ENCODE data around the gene EDEM1.
"Not testable (repeated sequence)": the region's sequence is repeated elsewhere in the genome, so short reads cannot be mapped to it uniquely, and the experiment has no call there.

Gene EDEM1

DNA sequence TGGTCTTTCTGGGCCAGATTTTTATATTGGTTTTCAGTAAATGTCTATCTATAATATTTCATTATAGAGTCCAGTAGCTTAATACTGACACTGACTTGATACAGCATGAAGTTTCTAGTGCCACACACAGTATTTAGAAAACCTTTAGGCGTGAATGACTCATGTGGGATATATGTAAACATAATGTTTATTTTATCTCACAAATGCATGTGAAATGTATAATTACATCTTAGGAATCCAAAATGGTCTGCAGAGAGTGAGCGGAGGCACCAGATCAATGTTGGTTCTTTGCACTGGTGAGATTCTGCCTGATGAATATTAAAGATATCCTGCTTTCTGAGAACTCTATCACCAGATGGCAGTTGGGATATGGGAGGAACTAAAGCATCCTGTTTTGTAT is 8.5 kb upstream of the EDEM1 start:
- DNase-seq = not testable (repeated sequence)

DNA sequence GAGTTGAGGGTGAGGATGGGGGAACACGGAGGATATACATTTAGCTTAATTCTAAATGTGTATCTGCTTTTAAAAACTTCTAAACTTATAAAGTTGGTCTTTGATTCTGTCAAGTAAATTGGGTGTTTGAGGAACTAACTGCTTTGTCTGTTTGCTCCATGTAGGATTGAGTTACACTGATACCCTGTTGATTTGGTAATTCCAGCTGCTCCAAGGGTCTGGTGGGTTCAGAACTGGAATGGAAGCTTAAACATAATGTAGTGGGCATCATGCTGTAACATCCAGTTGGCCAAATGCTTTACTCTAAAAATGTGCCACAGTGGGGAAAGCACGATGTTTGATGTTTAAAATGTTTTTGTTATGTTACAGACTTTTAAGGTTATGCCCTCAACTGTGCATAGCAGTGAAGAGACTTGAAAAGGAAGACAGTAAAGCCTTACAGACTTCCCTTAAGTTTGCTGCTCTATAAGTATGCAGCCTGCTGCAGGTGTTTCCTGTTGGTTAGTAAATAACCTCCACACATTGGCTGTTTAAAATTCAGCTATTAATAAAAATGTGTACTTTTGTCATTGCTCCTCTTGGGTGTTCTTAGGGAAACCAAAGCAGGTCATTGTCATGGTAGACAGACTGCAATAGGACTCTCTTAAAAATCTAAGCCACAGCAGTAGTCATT is 5.9 kb upstream of the EDEM1 start:
- DNase-seq = no peak

DNA sequence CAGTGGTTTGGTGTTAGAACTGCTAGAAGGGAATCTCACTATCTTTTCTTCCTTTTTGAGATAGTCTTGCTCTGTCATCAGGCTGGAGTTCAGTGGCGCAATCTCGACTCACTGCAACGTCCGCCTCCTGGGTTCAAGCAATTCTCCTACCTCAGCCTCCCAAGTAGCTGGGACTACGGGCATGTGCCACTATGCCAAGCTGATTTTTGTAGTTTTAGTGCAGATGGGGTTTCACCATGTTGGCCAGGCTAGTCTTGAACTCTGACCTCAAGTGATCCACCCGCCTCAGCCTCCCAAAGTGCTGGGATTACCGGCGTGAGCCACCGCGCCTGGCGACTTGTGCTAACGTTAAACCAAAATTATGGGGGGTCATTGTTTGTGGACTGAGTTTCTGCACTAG is 3.8 kb upstream of the EDEM1 start:
- DNase-seq = not testable (repeated sequence)

DNA sequence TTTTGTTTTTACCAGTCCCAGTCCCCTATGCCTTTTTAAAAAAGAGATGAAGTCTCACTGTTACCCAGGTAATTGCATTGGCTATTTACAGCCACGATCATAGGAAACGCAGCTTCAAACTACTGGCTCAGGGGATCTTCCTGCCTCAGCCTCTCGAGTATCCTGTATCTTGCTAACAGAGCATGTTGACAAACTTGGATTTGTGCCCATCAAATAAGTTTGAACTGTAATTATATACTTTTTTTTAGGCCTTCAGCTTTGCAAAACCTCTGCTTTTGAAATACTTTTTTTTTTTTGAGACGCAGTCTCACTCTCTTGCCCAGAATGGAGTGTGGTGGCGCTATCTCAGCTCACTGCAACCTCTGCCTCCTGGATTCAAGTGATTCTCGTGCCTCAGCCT is 3.0 kb upstream of the EDEM1 start:
- DNase-seq = no peak

DNA sequence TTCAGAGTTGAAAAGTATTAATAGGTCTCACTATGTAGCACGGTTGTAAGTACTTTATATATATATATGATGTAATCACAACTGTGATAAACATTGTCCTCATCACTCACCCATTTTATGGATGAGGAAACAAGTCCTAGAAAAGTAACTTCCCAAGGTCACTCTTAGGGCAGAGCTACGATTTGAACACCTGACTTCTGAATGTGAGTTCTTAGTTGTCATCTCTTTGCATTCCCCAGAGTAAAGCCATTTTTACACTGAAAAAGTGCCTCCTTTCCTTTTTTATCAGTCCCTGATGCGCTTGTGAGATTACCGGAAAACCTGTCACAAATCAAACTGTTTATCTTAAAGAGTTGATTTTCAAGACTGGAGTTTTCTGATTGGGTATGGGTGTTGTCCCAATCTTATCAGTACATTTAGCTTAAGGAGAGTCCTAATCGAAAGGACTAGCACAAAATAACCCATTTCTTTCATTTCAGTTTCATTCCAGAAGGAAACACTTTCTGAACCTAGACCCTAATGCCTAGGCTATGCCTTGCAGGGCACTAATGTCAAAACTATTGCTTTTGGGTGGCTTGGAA is 2.3 kb upstream of the EDEM1 start:
- no peak for DNase-seq

DNA sequence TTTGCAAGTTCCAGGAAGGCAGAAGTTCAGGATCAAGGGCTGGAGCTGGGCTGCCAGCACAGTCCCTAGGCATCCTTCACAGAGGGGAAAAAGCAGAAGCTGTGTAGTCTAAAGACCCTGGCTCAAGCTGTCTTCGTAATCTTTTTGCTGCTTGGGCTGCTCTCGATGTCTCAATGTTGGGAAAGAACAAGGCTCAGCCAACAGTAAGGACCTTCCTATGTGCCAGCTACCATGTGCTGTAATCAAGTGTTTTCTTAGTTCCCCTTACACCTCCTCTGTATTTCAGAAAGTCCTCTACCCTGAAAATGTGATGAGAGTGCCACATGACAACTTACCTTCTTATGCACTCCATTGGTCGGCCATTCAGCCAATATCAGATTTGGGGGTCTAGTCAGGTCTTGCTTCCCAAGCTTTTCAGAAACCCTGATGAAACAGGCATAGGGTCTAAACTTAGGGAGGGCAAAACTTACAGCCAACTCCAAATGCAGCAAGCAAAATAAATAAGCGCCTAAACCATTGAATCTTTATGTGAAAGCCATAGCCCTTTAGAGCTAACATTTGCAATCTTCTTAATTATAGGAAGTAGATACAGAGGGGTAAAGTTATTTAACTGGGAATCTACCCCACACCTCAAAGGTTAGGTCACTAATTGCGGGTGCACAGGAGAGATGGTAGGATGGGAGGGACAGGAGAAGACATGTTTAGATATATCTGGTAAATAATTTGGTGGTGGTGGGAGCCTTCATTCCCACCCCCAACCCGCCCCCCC is 1.2 kb upstream of the EDEM1 start:
- DNase-seq = no peak

DNA sequence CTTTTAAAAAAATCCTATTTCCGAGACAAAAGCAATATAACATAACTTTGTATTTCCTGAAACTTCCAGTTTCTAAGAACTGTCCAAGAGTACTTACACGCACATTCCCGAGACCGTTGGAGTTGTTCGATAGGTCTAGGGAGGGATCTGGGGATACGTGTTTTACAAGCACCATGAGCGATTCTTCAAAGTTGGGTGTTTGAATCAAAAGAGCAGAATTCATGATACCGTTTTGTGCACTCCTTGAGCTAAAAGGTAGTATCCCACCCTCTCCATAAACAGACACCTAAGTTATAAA is 700 bp upstream of the EDEM1 start:
- DNase-seq = no peak

DNA sequence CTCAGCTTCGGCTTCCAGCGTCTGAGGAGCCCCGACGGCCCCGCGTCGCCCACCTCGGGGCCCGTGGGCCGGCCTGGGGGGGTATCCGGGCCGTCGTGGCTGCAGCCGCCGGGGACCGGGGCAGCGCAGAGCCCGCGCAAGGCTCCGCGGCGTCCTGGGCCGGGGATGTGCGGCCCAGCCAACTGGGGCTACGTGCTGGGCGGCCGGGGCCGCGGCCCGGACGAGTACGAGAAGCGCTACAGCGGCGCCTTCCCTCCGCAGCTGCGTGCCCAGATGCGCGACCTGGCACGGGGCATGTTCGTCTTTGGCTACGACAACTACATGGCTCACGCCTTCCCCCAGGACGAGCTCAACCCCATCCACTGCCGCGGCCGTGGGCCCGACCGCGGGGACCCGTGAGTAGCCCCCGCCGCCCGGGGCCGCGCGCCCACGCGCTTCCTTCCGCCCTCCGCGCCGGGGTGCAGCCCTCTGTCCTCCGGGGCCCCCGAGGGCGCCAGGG is 462 bp downstream of the EDEM1 start:
- no peak for DNase-seq

DNA sequence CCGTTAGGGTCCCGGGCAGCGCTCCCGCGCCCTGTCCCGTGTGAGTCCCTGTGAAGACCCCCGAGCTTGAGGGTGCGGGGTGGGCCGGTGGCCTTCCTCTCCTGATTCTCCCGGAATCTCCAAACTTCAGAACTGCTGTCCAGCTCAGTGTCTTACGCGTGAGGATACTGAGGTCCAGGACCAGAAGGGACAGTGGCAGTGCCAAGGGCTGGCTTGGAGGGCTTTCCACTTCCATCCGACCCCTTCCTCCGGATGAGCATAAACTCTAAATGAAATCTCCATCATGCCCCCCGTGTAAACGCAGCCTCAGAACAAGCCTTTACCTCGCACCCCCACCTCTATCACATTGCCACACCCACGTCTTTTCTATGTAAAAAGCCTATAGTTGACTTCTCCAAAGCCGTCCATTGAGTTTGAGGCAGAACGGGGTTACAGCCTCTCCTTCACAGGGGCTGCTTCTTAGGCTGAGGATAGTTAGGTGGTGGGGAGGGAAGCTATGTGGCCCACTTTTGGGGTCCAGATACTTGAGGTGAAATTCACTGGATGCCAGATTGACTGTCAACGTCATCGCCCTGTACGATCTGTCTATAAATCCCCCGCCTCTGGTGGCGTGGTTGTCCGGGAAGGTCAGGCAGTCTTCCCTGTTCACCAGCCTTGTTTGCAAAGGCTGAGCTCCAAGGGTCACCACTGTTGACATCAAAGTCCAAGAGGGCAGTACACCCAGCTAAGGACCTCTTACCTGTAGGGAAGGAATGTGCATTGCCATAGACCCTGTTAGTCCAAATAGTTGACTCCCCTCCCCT is 1.1 kb downstream of the EDEM1 start:
- no peak for DNase-seq

DNA sequence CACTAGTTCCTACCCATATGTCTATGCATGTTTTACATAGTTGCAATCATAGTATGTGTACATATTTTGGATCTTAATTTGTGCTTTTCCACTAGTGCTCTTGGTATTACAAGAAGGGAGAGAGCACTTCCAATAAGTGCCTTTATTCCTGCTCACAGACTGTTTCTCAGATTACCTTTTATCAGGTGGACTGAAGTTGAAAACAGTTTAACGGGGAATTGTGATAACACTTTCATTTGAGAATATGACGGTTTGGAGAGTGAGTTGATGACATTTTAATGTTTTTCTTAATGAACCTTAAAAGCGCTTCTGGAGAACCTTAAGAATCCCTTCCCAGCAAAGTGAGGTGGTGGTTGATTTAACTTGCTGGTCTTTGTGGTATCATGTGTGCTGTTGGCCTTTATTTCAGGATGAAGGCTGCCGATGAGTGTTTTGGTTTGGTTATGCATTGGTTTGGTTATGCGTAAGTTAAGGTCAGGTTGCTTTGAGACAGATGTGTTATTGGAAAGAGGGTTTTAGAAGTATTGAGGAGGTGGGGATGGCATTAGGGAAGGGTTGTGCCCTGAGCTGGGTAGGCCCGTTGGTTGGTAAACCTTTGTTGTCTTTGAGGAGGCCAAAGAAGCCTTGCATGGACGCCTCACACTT is 2.8 kb downstream of the EDEM1 start:
- DNase-seq = no peak

DNA sequence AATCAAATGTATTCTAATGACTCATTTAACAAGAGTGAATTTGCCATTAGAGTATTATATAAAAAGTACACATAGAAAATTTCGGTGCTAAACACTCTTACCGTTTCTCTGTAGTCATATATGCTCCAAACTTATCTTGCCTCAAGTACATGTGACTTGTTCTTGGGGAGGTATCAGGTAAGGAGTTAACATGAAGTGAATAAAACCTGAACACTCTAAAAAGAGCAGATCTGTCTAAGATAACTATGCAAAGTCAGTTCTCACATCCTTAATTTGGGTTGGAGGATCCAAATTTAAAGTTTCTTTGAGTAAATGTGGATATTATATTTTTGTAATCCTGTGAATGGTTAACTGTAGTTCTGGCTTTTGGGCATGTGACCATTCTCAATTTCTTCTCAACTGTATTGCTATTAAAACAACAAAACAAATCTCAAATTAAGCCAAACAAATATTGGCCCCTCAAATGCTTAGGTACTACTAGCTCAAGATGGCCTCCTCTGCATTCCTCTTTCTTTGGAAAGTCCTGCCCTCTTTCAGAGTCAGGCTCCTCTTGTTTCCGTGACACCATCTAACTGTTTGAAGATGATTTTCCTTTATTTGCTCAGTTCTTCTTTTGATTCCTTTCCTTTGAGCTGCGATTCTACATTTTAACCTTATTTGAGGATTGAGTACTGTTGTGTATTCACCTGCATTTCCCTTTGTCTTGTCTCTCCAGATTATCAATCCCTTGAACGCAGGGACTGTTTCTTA is 4.2 kb downstream of the EDEM1 start:
- no peak for DNase-seq

DNA sequence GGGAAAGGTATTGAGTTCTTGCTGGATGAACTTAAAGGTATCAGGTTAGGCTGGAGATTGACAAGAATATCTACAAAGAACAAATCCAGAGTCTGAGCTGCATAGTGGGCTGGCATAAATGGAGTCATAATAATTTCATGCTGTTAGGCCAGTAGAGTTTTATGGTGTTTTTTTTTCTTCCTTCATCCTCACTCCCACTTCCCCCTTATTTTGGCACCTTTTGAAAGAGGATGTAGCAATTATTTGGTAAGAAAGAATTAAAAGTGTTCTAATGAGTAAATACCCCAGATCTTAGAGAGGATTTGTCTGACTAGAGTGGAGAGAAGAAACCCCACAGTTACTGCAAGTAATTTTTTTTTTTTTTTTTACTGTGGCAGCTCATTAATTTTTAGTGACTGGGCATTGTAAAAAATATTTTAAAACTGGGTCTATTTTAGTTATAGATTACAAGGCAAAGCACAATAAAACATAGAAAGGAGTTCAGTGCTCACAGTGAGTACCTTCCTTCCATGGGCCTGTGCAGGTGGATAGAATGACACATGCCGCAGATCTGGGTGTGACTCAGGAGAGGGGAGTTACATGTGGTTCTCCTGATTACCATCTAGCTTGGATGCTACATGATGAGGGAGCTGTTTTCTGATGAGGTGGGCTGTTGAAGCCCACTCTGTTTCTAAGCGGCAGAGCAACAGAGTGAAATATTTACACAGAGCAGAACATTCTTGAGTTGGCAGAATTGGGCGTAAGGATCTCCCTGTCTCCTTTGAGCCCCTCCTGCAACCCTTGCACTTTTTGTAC is 5.3 kb downstream of the EDEM1 start:
- no peak for DNase-seq

DNA sequence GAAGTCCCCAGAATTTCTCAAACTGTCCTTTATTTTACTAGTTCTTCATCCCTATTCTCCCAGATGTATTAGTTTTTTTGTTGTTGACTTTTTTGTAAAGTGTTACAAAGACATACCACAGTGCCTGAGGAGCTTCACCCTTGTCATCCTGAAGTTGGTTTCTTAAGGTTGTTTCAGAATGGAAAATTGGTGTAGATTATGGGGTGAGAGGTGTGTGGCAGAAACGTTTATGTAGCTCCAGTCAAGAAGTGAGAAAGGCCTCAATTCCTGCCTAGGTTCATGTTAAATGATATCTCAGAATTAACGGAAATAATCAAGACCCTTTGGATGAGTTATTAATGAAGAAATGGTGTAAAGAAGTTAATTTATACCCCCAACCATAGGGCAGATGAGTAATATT is 6.8 kb downstream of the EDEM1 start:
- no peak for DNase-seq

DNA sequence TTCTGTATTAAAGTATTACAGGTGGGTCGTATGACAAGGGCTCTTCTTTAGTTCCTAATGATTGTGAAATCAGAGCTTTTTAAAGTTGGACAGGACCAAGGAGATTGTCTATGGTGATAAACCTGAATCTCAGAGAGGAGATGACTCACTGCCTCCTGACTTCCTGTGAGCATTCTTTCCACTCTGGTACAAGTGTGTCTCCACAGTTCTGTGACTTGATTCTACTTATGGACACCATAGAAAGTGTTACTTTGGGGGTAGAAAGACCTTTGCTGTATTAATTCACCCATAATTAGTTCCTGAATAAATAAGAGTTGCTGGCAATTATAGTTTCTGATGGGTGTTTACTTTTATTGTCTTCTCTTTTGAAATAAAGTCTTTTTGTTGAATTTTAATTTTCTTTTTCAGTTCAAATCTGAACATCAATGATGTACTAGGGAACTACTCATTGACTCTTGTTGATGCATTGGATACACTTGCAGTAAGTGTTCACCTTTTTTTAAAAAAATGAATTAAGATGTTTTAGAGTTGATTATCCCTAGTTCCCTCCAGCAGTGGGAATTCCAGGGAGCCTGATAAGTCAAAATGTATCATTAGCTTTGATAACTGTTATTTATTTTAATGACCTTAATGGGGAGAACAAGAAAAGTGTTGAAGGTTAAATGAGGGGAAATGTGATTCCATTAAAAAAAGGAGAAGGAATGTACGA is 7.4 kb downstream of the EDEM1 start:
- DNase-seq = no peak

DNA sequence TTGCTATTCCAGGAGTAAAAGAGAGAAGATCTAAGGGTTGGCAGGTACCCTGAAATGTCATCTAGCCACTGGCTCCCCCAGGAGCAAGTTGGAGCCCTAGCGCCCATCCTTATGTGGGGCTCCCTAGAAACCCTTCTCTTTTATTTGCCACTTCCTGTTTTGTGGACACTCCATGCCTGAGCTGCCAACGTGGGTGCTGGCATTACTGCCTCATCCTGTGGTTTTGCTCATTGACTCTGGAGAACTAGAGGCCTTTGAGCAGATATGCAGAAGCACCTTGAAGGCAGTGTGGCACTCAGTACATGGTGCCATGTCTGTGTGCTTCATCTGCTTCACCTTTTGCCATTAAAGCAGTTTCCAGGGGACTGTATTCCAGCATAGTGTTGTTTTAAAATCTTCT is 8.1 kb downstream of the EDEM1 start:
- DNase-seq = no peak

DNA sequence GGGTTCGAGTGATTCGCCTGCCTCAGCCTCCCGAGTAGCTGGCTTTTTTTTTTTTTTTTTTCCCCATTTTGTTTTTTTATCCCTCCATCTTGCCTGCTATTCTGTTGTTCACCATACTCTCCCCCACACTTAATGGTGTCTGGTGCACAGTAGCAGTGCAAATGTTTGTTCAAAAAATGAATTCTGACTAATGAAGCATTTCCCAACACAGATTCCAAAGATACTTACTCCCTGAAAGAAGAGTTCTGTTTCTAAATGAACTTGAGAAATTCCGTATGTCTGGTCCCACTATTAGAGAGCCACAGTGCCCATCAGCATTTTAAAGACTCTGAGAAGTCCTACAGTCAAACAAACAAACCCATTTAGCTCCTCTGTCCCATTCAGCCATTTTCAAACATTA is 9.5 kb downstream of the EDEM1 start:
- DNase-seq = no peak

DNA sequence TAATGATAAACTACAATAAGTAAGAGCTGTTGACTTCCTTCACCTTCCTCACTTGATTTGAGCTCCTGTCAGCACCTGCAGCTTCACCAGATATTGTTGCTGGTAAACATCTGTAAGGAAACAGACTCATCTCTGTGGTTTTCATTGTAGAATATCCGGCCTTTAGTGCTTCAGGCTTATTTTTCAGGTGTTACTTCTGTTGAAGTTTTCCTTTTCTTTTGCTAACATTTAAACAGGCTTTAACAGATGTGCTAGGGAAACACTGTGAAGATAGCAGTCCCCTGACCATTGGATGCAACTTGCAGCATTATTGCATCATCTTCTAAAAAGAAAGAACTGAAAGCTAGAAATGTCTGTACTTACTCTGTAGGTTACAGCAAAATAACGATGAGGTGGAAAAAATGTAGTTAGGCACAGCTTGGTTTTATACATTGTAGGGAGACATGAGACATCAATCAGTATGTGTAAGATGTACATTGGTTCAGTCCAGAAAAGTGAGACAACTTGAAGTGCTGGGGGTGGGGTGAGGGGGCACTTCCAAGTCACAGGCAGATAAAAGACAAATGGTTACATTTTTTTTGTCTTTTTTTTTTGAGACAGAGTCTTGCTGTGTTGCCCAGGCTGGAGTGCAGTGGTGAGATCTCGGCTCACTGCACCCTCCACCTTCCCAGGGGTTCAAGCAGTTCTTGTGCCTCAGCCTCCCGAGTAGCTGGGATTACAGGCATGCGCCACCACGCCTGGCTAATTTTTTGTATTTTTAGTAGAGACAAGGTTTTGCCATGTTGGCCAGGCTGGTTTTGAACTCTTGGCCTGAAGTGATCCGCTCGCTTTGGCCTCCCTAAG is 10.2 kb downstream of the EDEM1 start:
- no peak for DNase-seq

DNA sequence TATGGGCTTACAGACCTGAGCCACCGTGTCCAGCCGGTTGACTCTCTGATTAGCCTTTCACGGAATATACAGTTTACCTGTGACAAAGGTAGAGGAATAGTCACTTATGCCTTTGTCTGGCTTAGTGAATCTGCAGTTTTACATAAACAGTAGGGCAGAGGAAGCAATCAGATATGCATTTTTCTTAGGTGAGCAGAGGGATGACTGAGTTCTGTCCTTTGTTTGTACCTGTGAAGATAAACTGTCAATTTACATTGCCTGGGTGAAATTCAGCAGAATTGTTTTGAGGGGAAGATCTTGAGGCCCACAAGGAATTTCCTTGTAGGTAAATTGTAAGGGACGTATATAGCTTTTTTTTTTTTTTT is 10.8 kb downstream of the EDEM1 start:
- no peak for DNase-seq

DNA sequence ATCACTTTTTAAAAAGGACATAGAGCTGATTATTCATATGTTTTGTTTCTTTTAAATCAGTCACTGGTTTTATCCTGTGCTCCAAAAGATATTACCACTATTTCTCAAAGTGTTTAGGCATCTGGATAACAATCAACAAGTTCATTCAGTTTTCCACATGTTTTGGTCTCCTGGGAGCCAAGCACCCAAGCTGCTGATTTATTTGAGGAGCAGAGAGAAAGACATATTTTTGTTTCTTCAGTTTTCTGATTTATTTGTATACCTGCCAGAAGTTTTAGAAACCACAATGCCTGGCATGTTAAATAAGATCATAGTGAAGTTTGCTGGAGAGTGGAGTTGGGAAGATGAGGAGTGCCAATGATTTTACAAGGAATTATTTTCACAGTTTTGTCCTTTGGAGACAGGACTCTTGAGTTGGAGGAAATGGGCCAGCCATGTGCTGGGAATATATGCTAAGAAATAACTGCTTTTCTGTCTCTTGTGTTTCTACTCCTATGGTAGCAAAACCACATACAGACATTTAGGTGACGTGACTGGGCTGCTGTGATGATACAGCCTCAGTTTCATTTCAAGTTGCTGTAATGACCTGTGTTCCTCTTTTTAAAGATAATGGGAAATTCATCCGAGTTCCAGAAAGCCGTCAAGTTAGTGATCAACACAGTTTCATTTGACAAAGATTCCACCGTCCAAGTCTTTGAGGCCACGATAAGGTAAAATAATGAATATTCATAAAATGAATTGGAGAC is 11.7 kb downstream of the EDEM1 start:
- DNase-seq = no peak

All from NCI-H1092 (cell line).